GM21529 (cell line): ENCODE data around the gene SEMA5B.

Source experiments
- ATAC-seq: cut with Tn5 transposase; IDR thresholded peaks from one replicate; pipeline ENCODE4 v1.9.1; 2021; ENCODE audit not compliant: unreplicated experiment

SEMA5B gene

GRCh38 chr3:123060054-123060453 is 32.5 kb upstream of the SEMA5B start:
- ATAC-seq, result no peak

- ATAC-seq, result no peak
Measured at GRCh38 chr3:123058505-123058904, 30.9 kb upstream of the SEMA5B start.

- no peak for ATAC-seq
Measured at GRCh38 chr3:123055352-123055751, 27.8 kb upstream of the SEMA5B start.

GRCh38 chr3:123054931-123055330 is 27.4 kb upstream of the SEMA5B start:
- ATAC-seq, result no peak

GRCh38 chr3:123054109-123054778 is 26.7 kb upstream of the SEMA5B start:
- no peak for ATAC-seq

- no peak for ATAC-seq
Measured at GRCh38 chr3:123053107-123053506, 25.5 kb upstream of the SEMA5B start.

- no peak for ATAC-seq
Measured at GRCh38 chr3:123050666-123051065, 23.1 kb upstream of the SEMA5B start.

GRCh38 chr3:123048480-123049237 is 21.1 kb upstream of the SEMA5B start:
- ATAC-seq, result no peak

- no peak for ATAC-seq
Measured at GRCh38 chr3:123047062-123047319, 19.4 kb upstream of the SEMA5B start.

- no peak for ATAC-seq
Measured at GRCh38 chr3:123046262-123047061, 18.9 kb upstream of the SEMA5B start.

- ATAC-seq, result no peak
Measured at GRCh38 chr3:123044981-123045763, 17.6 kb upstream of the SEMA5B start.

- no peak for ATAC-seq
Measured at GRCh38 chr3:123042413-123042812, 14.8 kb upstream of the SEMA5B start.

- no peak for ATAC-seq
Measured at GRCh38 chr3:123039178-123039577, 11.6 kb upstream of the SEMA5B start.

- no peak for ATAC-seq
Measured at GRCh38 chr3:123038751-123039150, 11.2 kb upstream of the SEMA5B start.

- no peak for ATAC-seq
Measured at GRCh38 chr3:123037015-123037375, 9.4 kb upstream of the SEMA5B start.

GRCh38 chr3:123036352-123037014 is 8.9 kb upstream of the SEMA5B start:
- no peak for ATAC-seq

GRCh38 chr3:123034996-123035395 is 7.4 kb upstream of the SEMA5B start:
- no peak for ATAC-seq

- ATAC-seq, result no peak
Measured at GRCh38 chr3:123034120-123034519, 6.6 kb upstream of the SEMA5B start.

GRCh38 chr3:123032057-123032456 is 4.5 kb upstream of the SEMA5B start:
- no peak for ATAC-seq

- no peak for ATAC-seq
Measured at GRCh38 chr3:123031051-123031450, 3.5 kb upstream of the SEMA5B start.
